DMS 273 (cell line): Measurements from ENCODE around the gene P3H2.

Experiments used
- DNase-seq: peaks from one replicate; lab custom pipeline; 2025; ENCODE audit not compliant: unreplicated experiment; lab: John Stamatoyannopoulos, UW

The P3H2 gene

GRCh38 chr3:189907803-189908202, 212.9 kb downstream of the P3H2 start:
- DNase-seq, result no peak
